Colon (tissue), 2 donors: ENCODE measurements around the gene PRDM16.

ENCODE experiments used
- FAIRE-seq: peaks from 2 replicates; lab custom pipeline; 2012; peaks lifted over from hg19 to GRCh38; lab: Jason Lieb, UNC
- donor health status: control.
- donor health status: control.

PRDM16 gene

DNA sequence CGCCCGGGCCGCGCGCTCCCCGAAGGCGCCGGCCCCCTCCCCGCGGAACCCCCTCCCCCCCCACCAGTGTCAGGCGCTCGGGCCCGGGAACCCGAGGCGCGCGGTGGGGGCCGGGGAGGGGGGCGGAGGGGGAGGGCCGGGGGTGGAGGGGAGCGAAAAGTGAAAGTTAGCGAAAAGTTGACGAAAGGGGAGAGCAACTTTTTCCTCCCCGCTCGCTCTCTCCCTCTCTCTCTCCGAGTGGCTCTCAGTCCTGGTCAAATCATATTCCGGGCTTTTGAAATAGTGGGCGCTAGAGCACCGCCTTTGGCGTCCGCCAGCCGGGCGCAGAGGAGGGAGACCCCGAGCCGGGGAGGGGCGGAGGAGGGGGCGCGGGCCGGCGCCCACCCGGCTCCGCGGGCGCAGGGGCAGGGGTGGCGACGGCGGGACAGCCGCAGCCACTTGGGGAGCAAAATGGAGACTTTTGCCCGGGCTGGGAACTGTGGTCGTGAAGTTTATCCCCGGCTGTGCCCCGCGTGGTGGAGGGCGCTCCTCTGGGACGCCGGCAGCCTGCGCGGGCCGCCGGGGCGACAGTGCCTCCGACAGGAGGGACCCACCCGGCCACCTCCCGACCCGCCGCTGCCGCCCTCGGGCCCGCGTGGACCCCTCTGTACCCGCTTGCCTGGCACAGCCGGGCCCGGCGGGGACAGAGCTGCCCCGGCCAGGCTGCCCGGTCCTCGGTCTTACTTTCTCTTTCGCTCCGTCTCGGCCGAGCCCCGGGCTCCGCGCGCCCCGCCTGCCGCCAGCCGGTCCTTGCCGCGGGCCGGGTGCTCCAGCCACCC, 697 bp downstream of the PRDM16 start:
- no peak for FAIRE-seq

DNA sequence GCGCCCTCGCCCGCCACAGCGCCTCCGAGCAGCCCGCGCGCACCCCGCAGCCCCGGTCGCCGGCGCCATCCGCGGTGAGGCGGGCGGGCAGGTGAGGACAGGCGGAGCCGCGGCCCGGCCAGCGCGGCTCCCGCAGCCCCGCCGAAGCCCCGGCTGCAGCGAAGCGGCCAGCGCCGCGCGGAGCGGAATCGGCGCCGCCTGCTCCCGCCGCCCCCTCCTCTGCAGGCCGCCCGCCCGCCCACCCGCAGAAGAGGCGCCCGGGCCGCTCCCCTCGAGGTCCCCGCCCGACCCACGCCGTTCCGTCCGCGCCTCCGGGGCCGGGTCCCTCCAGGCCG, 1.3 kb downstream of the PRDM16 start:
- no peak for FAIRE-seq

DNA sequence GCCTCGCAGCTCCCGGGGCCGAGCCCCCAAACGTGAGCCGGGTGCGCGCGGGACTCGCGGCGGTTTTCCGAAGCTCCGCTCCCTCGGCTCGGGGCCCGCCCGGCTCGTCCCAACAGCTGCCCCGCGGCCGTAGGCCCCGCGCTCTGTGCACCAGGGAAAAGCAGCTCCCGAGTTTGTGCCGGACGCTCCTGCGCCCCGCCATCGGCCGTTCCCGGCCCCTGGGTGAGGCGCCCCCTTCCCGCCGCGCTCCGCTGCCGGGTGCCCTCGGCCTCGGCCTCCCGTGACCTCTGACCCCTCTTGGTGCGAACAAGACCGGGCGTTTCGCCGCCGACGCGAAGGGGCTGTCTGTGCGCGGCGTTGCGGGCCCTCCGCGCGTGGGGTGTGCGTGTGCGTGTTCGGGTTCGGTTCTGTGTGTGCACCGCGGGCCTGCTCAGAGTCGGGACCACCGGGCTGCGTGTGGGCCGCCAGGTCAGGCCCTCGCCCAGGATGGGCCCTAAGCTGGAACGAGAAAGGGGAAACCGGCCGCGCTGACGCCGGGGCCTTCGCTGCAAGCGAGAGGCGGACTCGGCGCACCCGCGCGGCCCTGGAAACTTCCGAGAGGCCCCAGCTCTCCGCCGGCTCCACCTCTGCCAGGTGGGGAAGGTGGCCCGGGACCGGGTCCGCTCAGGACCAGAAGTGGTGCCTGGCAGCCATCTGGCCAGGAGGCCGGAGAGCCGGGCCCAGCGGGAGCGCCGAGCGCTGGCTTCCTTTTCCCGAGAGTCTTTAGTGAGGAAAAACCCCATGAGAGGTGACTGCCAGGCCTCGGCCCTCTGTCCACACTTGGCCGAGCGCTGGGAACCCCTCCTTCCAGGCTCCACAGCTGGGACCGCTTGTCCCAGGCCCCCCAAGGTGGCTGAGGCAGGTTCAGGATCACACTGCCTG, 1.9 kb downstream of the PRDM16 start:
- FAIRE-seq: no peak

DNA sequence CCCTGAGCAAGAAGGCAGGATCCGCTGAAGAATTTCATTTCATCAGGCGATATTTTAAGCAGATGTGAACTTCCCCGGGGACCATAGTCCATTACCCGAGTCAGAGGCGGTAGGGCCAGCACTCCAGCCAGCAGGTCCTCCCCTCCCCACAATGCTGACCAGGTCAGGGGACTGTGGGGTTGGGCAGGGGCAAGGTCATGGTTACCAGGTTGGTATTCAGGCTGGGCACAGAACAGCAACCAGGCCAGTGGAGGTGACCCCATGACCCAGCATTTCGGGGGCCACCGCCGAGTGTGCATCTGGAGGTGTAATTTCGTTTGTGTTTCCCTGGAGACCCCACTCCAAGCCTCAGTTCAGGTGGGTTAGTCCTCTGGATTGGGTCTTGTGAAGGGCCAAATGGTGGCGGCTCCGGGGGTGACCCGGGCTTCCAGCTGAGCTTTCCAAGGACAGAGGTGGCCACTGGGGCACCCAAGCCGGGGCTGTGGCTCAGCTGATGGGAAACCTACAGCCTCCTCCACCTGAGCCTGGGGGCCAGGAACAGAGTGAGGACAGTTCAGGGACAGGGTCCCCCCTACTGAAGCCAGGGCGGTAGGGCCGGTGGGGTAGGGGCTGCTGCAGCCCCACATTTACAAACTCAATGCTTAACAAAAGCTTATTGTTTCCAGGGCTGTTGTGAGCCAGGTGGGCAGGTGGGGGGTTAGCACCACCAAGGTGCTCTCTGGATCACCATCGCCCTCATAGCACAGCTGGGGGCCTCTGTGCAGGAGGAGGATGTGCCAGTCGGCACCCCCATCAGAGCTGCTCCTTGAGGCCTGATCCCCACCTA, 2.8 kb downstream of the PRDM16 start:
- no peak for FAIRE-seq

DNA sequence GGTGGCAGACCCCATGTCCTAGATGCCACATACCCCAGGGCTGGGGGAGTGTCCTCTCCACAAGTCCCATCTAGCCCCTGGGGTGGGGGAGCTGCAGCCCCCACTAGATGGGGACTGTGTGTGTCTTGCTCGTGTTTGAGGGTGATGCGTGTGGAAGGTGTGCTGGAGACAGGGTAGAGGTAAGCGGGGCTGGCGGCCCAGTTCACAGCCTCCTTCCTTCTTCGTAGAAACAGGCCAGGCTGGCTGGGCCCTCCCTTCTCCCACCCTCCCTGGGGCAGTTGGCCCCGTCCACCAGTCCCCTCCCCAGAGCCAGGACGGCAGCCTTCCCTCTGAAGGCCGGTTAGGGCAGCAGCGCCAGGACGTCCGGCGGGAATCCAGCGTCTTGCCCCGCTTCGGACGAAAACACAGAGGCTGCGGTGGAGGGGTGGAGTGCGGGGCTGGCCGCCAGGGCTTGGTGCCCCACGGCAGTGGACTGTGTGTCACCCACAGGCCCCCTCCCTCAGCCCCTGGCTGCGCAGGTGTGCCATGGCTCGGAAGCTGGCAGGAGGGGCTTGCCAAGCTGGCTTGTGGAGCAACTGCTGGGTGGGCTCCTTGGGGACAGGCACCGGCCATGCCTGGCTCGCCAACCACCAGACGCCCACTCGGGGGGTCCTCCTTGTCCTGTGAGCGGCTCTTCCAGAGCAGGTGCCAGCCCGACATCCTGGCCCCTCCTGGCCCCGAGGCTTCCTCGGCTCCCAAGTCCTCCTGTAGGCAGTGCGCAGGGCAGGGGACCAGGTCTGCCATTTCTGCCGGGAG, 3.6 kb downstream of the PRDM16 start:
- no peak for FAIRE-seq

DNA sequence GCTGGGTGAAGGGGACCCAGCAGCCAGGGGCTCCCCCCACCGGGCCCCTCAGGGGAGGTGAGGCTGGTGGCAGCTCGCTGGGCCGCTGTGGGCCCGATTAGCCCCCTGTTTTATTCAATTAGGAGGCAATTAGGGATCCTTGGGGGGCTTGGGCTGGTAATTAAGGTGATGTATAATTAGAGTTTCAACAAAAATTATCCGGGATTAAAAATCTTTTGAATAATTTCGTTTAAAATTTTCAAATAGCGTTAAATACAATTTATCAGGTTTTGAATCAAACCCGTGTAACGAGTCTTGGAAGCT, 4.1 kb downstream of the PRDM16 start:
- no peak for FAIRE-seq

DNA sequence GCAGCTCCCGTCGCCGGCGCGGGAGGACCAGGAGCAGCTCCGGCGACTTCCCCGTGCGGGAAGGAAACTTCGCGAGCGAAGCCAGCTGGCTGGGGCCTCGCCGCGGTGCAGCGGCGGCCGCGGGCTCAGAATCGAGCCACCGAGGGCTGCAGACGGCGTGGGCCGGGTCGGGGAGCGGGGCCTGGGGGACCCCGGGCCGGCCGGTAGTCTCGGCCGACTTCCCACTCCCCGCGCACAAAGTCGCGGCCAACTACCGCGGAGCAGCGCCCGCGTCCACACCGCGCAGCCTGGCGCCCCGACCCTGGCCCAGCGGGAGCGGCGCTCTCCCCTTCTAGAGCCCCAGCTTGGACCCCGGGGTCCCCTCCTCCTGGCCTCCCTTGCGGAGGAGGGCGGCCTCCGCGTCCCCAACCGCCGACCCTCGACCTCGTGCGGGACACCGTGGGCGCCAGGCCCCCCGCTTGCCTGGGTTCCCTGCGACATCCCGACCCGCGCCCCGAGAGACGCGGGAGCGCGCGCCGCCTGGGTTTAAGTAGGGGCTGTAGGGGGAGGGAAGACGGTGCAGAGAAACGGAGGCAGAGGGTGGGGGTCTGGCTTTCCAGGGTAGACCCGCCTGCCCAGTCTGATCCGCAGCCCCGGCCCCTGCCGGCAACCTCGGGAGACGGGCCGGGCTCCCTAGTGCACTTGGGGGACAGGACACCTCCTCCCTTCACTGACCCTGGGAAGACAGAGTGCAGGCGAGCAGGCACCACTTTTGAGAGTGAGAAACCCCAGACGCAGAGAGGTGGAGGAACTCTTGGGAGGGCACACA, 4.7 kb downstream of the PRDM16 start:
- no peak for FAIRE-seq

DNA sequence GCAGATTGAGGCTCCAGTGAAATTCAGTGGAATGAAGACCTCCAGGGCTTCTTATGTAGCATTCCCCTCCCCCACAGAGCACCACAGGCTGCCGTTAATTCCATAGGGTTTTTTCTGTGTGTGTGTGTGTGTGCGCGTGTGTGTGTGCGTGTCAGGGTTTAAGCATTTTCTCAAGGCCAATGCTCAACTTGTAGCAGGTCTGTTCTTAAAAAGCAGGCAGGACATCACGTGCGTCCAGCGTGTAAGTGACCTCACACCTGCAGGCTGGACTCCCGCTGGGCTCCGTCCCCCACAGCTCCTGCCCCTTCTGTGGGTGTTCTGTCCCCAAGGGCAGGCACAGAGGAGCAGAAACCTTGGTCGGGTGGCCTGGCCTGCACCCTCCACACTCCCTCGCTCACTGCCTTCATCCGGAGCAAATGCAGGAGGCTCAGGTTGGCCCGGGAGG, 5.3 kb downstream of the PRDM16 start:
- no peak for FAIRE-seq

DNA sequence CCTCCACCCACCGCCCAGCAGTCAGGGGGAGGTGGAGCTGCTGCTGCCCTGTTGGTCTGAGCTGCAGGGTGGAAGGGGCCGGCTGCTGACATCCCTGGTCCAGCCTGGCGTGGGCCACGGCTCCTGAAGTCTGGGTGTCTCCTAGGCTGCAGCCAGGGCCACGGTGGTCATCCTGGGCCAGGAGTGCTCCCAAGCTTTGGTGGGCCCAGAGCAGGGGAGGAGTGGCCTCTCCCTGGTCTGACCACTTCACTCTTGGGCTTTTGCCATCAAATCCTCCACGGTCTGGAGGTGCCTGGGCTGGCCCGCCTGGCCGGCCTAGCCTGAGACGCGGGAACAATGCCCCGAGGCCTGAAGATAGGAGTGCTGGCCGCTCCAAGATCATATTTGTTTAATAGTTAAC, 5.8 kb downstream of the PRDM16 start:
- no peak for FAIRE-seq

DNA sequence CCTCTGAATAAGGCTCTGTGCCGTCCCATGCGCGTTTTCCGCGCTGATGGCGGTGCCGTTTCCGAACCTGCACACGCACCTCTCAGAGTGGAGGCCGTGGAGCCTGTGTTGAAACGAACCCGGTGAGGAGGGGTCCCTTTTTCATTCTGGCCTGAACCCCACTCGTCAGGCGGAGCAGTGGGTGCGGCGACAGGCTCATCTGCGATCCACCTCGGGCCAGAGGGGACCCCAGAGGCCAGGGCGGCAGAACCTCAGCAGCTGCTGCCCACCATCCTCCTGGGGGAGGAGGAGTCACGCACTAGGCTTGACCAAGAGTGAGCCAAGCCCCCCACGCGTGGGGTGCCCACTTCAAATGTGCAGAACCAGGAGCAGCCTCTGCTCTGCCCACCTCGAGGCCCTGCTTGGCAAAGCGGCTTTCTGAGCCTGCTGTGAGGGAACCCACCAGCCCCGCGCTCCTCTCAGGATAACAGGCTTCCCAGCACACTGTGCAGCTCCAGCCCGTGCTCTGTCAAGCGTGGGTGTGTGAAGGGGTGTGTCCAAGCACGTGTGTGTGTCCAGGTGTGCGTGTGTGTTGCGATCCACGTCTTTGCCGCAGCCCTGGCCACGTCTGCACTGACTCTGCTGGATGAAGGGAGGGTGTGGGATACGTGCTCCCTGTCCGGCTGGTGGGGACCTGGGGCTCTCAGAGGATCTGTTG, 6.8 kb downstream of the PRDM16 start:
- FAIRE-seq: no peak

DNA sequence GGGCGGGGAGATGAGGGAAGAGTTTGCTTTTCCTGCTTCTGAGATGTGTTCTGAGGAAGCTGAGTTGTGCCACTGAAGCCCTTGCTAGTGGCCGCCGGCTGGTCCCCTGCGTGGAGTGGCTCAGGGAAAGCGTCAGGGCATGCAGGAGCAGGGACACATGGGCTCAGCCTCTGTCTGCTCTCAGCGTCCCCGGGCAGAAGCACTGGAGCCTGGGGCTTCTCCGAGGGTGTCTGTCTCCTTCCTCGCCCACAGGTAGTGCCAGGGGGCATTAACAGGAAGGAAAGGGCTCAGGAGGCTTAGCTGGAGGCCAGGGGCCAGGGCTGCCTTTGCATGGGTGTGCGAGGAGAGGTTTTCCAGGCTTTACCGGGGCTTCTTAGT, 7.3 kb downstream of the PRDM16 start:
- no peak for FAIRE-seq

DNA sequence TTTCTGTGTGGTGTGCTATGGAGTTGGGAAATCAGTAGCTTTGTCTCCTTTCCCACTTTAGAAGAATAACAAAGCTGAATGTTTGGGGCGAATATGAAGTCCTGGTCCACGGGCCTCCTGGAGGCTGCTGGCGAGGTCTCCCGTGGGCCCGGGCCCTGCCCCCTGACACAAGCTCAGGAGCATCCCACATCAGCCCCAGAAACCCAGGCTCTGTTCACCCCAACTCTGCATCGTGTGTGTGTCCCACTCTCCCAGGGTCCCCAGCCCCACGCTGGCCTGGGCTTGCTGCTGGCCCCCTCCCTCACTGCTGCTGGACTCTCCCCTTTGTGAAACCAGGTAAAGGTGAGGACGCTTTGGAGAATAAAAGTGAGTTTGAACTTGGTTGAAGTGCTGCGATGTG, 8.1 kb downstream of the PRDM16 start:
- FAIRE-seq: no peak

DNA sequence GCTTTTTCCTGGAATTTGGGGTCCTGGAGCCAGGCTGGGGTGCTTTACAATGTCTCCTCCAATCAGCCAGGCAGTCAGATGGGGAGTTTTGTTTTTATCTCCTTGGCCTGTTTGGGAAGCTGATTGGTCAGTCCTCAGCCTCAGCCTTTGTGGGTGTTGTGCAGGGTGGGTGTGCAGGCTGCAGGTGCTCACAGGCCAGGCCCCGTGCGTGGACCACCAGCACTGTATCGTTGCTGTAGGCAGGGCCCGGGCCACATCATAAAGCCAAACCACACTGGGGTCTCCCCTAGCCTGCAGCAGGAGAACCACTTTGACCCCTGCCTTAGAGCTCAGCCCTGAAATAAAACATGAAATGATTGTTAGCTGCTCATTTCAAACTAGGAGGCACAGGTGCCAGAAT, 8.6 kb downstream of the PRDM16 start:
- no peak for FAIRE-seq

DNA sequence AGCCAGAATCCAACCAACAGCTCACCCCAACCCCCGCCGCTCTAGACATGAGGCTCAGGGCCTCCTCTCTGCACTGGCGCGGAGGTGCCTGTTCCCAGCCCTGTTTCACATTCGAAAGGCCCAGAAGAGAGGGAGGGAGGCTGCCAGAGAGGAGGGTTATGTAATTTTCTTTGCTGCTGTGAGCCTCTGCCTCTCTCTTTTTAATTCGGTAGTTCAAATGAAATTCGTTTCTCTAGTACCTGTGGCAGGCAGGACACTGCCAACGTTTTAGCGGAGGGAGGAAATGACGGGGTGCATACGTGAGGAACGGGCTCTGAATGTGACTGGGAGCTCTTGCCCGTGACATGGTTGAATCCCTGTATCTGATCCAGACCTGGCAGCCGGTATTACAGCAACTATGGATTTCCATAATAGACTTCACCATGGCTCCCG, 9.4 kb downstream of the PRDM16 start:
- FAIRE-seq: no peak

DNA sequence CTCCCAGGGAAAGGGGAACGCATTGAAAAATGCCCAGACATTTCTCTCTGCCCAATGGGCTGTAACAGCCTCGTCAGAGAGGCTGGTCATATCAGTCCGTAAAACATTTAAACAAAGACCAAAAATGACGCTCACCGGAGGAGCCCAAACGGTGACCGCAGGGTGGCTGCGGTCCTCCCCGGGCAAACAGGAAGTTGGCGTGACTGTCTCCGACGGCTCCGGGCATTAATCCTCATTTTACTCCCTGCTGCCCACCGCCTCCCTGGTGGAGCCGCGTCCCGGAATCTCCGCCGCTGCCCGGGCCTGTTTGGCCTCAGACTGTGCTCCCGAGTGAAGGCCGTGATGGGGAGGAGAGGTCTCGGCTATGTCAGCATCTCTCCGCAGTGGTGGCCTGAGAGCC, 9.9 kb downstream of the PRDM16 start:
- no peak for FAIRE-seq

DNA sequence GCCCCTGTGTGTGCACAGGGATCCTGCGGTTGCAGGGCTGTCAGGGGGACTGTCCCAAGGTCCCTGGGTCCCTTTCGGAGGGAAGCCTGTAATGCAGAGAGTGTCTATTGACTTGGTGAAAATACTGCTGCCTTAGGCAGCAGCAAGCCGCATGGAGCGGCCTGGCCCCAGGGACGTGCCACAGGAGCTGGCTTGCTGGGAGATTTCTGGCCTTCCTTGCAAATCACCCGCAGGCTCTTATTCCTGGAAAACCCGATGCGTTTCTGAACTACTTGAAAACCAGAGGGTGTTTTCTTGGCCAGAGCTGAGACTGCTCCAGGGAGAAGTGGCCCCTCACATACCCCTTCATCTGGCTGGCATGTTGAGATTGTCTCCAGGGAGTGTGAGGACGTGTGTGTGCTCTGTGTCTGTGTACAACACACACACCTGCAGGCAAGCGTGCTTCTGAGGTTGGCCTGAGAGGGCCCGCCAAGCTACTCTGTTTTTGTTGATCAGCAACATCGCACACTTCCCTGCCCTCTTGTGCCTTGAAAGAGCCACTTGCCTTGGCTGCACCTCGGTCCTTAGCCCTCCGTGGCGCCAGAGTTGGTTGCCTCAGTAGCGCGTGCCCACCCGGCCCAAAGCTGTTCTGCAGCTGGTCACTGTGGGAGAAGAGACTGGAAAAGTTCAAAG, 10.5 kb downstream of the PRDM16 start:
- no peak for FAIRE-seq

DNA sequence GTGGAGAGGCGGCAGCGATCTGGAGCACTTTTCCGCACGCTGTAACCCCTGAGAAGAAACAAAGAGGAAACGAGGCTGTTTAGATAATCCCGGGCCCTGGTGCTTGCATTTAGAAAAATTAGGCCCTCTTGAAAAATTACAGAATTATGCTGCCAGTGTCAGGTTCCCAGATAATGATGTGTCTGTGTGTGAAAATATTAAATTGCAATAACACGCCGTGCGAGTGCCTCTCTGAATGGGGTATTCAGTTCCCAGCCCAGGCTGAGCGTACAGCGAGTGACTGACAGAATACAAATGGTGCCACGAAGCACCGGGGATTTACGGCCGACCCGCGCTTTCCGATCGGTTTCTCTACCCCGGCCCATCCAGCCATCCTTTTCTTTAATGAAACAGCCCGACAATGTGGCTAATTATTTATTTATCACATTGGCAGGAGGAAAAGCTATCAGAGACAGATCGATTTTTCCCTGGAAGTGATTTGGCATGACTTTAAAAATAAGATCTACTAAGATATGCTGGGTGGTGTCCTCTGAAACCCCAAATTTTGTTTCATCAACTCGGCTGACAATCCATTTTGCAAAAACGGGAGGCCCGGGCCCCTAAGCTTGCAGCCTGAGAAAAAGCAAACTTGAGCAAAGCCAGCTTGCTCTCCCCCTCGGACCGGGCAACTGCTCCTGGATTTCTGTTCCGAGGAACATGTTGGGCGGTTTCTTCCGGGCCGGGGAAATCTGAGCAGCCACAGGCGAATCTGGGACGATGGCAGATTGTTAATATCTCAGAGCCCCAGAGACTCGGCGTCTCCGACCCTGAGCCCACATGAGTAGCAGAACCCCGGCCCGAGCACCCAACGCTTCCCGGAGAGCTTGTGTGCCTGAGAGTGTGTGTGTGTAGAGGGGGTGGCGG, 11.3 kb downstream of the PRDM16 start:
- FAIRE-seq: no peak

DNA sequence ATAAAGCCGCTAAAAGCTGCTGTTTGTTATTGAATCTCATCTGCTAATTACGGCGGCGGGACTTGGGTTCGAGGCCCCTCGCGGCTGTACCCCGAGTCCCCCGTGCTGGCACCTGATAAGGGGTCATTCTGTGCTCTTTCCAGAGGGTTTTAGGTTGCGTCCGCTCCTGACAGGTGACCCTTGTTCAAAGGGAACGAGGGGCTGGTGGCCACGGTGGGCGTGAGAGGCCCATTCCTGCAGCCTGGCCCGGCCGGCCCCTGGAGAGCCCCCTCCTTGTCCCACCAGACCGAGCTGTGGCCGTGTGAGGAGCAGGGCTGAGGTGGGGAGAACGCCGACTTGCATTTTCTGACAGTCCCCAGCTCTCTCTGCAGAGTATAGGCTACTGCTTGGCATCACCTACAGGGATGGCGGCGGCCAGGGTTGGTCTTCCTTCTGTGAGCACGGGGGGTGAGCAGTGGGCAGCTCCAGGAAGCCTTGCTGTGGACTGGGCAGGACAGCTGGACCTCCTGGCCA, 12.2 kb downstream of the PRDM16 start:
- FAIRE-seq: no peak

DNA sequence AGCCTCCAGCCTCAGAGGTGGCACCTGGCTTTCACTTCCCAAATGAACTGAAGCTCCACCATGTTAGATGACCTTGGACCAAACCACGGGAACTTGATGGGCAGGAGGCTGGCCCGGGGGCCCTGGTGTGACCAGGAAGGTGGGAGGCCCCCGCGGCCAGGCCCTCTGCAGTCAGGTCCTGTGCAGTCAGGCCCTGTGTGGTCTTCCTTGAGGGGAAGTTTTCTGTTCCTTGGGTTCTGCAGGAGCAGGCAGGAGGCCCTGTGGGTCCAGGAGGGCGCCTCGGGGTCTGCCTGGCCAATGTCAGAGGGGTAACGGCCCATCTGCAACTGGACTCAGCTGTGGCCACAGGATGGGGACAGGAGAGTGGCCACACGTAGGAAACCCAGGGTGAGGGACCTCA, 13.0 kb downstream of the PRDM16 start:
- FAIRE-seq: no peak
